Measurements from ENCODE around the gene CATSPERD. TPM values are rescaled to one million over a fixed set of nuclear protein-coding genes. Genes with fewer than 3 reads are reported as not detected.
"Not testable (repeated sequence)": the region's sequence is repeated elsewhere in the genome, so short reads cannot be mapped to it uniquely, and the experiment has no call there.

The CATSPERD gene
- polyA plus RNA-seq, 2 of the 4 experiments (the other 2 are of a cell fraction) = 0.03 TPM; not detected in 1

DNA sequence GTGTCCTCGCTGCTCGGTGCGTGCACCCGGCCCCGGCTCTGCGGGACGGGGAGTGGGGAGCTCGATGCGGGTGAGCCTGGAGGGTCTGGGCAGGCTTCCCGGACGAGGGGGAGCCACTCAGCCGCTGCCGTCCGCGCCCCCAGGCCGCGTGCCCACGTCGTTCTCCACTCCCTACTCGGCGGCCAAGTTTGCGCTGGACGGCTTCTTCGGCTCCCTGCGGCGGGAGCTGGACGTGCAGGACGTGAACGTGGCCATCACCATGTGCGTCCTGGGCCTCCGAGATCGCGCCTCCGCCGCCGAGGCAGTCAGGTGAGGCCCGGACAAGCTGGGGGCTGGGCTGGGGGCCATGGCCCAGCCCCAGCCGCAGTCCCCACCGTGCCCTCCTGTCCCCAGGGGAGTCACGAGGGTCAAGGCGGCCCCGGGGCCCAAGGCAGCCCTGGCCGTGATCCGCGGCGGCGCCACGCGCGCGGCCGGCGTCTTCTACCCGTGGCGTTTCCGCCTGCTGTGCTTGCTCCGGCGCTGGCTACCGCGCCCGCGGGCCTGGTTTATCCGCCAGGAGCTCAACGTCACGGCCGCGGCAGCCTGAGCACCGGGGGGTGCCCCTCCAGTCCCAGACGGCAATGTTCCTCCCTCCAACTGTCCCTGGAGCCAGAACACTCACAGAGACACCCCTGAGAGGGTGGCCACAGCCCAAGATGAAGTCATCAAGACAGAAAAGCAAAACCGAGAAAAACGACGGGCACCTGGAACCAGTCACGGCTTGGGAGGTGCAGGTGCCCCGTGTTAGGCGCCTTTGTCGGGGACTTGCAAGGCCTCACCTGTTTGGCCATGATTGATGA lies 32.9 kb upstream of the CATSPERD start:
- no peak for FAIRE-seq
- Histone ChIP-seq H3K9me3 (no peaks in the 10 kb centered on the region), H3K4me1 (peaks cover 10% of the 10 kb centered on the region), H3K27ac (peak overlapping the region in 1 of 2 experiments; percentile 65; a peak in 2 of 6 replicates), H3K4me2 (peak overlapping the region; percentile 70), H3K4me3 (no peak overlapping the region; the same call in 2 of the 3 replicates)
- WGBS (ENCODE audit: missing lambda C conversion rate) = 69% methylated on average over 26 of the region's 76 CpGs
- ChIA-PET POLR2A (interaction anchor here (0.7 to 1.5 kb wide), 5 partner anchors 12 to 217 kb away, joined by 3 to 8 read pairs (median 5); partner anchors contain the start of genes CATSPERD, LONP1, SAFB and SAFB2), CTCF (interaction anchor here (1.0 to 1.9 kb wide), 7 partner anchors 10 to 639 kb away, joined by 3 to 9 read pairs (median 5); no protein-coding TSS in a partner anchor)
- no peak for DNase-seq (ENCODE audit: low read depth in 1 of 2, low spot score in 1 of 2)
- TF ChIP-seq ZFP36 (IDR thresholded peaks at IDR 0.05; ENCODE audit: borderline replicate concordance, partially characterized antibody) = peak; percentile 98
- TF ChIP-seq CHD2 (IDR thresholded peaks at IDR 0.05; ENCODE audit: low read length, partially characterized antibody) = no peak
- no peak for ATAC-seq

DNA sequence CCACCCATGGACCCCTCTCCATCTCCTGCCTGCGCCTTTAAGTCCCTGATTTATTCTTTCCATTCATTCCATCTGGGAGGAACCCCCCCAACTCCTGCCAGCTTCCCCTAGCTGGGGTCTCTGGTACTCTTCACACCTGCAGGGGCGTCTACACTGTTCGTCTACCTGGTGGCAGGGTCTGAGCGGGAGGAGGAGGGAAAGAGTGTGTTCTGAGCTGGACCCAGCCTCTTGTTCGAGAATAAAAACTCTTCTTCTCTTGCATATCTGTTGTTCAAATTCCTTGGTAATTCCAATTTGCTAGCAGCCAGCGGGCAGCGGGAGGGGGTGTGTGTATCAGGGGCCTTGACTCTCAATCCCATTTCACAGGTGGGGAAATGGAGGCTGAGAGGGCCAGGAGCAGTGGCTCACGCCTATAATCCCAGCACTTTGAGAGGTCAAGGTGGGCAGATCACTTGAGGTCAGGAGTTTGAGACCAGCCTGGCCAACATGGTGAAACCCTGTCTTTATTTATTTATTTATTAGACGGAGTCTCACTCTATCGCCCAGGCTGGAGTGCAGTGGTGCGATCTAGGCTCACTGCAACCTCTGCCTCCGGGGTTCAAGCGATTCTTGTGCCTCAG lies 32.1 kb upstream of the CATSPERD start:
- H3K4me3 ChIP-seq; H3K9me3 ChIP-seq; DNase-seq (ENCODE audit: low read depth in 1 of 2, low spot score in 1 of 2); FAIRE-seq; H3K27ac ChIP-seq; ATAC-seq; POLR2A ChIA-PET; H3K4me2 ChIP-seq: not testable (repeated sequence)
- WGBS (ENCODE audit: missing lambda C conversion rate) = 94% methylated on average over 13 of the region's 13 CpGs
- H3K4me1 ChIP-seq = peaks cover 13% of the 10 kb centered on the region
- CTCF ChIA-PET = interaction anchor here (0.6 to 2.3 kb wide), 6 partner anchors 9 to 640 kb away, joined by 3 to 14 read pairs (median 5); no protein-coding TSS in a partner anchor

DNA sequence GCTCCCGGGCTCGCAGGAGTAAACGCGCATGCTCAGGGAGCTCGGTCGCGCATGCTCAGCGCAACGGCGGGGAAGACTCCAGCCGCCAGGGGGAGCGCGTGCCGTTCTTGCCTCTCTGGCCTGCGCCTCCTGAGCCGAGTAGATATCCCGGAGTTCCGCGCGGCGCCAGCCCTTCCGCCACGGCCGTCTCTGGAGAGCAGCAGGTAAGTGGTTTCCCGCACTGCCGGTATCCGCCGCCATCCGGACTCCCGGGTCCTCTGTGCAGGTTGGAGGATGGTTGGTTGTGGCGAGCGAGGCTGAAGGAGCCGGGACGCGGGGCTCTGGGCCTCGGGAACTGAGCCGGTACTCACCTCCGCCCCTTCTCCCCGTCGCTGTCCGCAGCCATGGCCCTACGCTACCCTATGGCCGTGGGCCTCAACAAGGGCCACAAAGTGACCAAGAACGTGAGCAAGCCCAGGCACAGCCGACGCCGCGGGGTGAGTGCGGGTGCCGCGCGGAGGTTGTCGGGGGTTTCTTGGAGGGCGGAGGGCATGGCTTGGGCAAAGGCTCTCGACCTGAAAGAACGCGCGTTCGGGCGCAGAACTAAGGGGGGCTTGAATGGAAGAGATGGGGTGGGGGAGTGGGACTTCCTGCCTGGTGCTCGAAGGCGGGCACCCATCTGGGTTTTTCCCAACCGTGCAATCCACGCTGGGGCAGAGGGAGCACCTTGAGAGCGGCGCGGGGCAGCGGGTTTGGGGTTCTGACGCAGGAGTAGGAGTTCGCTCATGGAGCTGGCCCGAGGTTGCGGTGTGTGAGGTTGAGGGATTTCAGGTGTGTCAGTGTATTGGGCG lies 30.1 kb upstream of the CATSPERD start, which contains the start of gene RPL36:
TSS of gene RPL36 (plus strand) at position 171 of the 830 bp plus-strand sequence. CDS start at position 384, 213 bp downstream.
- no peak for FAIRE-seq
- CTCF ChIA-PET = interaction anchor here (0.6 to 2.3 kb wide), 21 partner anchors 9 to 642 kb away, joined by 3 to 14 read pairs (median 4); partner anchors contain the start of gene LONP1

More for the DNA sequence above, 30.1 kb upstream of the CATSPERD start, which contains the start of gene RPL36:
- ATAC-seq (peak; percentile 16 to 64), DNase-seq (ENCODE audit: low read depth in 1 of 2, low spot score in 1 of 2) (peak; percentile 84 to 96)
- peak within 1 kb of the TSS; percentile 88 for H3K4me2 ChIP-seq
- H3K4me3 ChIP-seq = peak within 1 kb of the TSS; percentile 92
- peaks cover 13% of the 10 kb centered on the region for H3K4me1 ChIP-seq
- 2% methylated on average over 15 of the region's 73 CpGs for WGBS (ENCODE audit: missing lambda C conversion rate)
- TF ChIP-seq, protein P1, sequence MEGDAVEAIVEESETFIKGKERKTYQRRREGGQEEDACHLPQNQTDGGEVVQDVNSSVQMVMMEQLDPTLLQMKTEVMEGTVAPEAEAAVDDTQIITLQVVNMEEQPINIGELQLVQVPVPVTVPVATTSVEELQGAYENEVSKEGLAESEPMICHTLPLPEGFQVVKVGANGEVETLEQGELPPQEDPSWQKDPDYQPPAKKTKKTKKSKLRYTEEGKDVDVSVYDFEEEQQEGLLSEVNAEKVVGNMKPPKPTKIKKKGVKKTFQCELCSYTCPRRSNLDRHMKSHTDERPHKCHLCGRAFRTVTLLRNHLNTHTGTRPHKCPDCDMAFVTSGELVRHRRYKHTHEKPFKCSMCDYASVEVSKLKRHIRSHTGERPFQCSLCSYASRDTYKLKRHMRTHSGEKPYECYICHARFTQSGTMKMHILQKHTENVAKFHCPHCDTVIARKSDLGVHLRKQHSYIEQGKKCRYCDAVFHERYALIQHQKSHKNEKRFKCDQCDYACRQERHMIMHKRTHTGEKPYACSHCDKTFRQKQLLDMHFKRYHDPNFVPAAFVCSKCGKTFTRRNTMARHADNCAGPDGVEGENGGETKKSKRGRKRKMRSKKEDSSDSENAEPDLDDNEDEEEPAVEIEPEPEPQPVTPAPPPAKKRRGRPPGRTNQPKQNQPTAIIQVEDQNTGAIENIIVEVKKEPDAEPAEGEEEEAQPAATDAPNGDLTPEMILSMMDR (IDR thresholded peaks at IDR 0.05) = peak; percentile 63
- TF ChIP-seq MYC (IDR thresholded peaks at IDR 0.05; ENCODE audit: borderline replicate concordance, low read length) = peak; percentile 93
- TF ChIP-seq JUN (IDR thresholded peaks at IDR 0.05) = peak; percentile 81 to 97; a peak in 4 of 5 replicates
- peak; percentile 94 for TF ChIP-seq POLR2A (IDR thresholded peaks at IDR 0.05; ENCODE audit: low read length)
- TF ChIP-seq, protein P2, sequence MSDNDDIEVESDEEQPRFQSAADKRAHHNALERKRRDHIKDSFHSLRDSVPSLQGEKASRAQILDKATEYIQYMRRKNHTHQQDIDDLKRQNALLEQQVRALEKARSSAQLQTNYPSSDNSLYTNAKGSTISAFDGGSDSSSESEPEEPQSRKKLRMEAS (IDR thresholded peaks at IDR 0.05) = peak; percentile 92
- TF ChIP-seq PHF8 (IDR thresholded peaks at IDR 0.05; ENCODE audit: borderline replicate concordance, low read depth) = peak; percentile 86; the same call in 1 of the 2 replicates
- TF ChIP-seq, protein P3, sequence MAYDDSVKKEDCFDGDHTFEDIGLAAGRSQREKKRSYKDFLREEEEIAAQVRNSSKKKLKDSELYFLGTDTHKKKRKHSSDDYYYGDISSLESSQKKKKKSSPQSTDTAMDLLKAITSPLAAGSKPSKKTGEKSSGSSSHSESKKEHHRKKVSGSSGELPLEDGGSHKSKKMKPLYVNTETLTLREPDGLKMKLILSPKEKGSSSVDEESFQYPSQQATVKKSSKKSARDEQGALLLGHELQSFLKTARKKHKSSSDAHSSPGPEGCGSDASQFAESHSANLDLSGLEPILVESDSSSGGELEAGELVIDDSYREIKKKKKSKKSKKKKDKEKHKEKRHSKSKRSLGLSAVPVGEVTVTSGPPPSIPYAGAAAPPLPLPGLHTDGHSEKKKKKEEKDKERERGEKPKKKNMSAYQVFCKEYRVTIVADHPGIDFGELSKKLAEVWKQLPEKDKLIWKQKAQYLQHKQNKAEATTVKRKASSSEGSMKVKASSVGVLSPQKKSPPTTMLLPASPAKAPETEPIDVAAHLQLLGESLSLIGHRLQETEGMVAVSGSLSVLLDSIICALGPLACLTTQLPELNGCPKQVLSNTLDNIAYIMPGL (CRISPR knock-in tag; IDR thresholded peaks at IDR 0.05; ENCODE audit: borderline replicate concordance) = 0 out of 2 replicates have a peak, but pooled peaks have one; percentile 42
- TF ChIP-seq, protein P4, sequence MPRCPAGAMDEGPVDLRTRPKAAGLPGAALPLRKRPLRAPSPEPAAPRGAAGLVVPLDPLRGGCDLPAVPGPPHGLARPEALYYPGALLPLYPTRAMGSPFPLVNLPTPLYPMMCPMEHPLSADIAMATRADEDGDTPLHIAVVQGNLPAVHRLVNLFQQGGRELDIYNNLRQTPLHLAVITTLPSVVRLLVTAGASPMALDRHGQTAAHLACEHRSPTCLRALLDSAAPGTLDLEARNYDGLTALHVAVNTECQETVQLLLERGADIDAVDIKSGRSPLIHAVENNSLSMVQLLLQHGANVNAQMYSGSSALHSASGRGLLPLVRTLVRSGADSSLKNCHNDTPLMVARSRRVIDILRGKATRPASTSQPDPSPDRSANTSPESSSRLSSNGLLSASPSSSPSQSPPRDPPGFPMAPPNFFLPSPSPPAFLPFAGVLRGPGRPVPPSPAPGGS (IDR thresholded peaks at IDR 0.05) = peak; percentile 98
- no peak for TF ChIP-seq FOSB (CRISPR knock-in tag; IDR thresholded peaks at IDR 0.05)
- TF ChIP-seq, protein P5, sequence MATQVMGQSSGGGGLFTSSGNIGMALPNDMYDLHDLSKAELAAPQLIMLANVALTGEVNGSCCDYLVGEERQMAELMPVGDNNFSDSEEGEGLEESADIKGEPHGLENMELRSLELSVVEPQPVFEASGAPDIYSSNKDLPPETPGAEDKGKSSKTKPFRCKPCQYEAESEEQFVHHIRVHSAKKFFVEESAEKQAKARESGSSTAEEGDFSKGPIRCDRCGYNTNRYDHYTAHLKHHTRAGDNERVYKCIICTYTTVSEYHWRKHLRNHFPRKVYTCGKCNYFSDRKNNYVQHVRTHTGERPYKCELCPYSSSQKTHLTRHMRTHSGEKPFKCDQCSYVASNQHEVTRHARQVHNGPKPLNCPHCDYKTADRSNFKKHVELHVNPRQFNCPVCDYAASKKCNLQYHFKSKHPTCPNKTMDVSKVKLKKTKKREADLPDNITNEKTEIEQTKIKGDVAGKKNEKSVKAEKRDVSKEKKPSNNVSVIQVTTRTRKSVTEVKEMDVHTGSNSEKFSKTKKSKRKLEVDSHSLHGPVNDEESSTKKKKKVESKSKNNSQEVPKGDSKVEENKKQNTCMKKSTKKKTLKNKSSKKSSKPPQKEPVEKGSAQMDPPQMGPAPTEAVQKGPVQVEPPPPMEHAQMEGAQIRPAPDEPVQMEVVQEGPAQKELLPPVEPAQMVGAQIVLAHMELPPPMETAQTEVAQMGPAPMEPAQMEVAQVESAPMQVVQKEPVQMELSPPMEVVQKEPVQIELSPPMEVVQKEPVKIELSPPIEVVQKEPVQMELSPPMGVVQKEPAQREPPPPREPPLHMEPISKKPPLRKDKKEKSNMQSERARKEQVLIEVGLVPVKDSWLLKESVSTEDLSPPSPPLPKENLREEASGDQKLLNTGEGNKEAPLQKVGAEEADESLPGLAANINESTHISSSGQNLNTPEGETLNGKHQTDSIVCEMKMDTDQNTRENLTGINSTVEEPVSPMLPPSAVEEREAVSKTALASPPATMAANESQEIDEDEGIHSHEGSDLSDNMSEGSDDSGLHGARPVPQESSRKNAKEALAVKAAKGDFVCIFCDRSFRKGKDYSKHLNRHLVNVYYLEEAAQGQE (IDR thresholded peaks at IDR 0.05) = 0 out of 2 replicates have a peak, but pooled peaks have one; percentile 9
- no peak for TF ChIP-seq EHF (CRISPR knock-in tag; IDR thresholded peaks at IDR 0.05)
- TF ChIP-seq CHD2 (IDR thresholded peaks at IDR 0.05; ENCODE audit: low read length, partially characterized antibody) = no peak
- POLR2A ChIA-PET = interaction anchor here (0.6 to 3.0 kb wide), 10 partner anchors 8 to 214 kb away, joined by 3 to 45 read pairs (median 5); partner anchors contain the start of genes CATSPERD, LONP1, NDUFA11 and SAFB
- H3K9me3 ChIP-seq = no peaks in the 10 kb centered on the region
- H3K27ac ChIP-seq = peak within 1 kb of the TSS; percentile 93 to 97

All from A549 (cell line).